Testis (tissue), 3 donors: ENCODE data around the gene DGKB. TPM values are rescaled to one million over a fixed set of nuclear protein-coding genes. Genes with fewer than 3 reads are reported as not detected.

Experiments used
- DNase-seq: peaks from one replicate; pipeline ENCODE4 v3.0.0-alpha.2; 2019
- H3K27ac ChIP-seq, 2 donors: fragments of 200-600 bp; sonication (generic); one replicate each; pipeline ENCODE4 v1.5.1; 2019
- H3K27me3 ChIP-seq: fragments of 200-600 bp; sonication (generic); one replicate; pipeline ENCODE4 v1.5.1; 2019
- H3K36me3 ChIP-seq: fragments of 200-600 bp; sonication (generic); one replicate; pipeline ENCODE4 v1.5.1; 2017; ENCODE audit warnings: low read depth; ENCODE audit errors: missing control alignments
- H3K4me1 ChIP-seq: fragments of 200-600 bp; sonication (generic); one replicate; pipeline ENCODE4 v1.5.1; 2019
- H3K4me3 ChIP-seq, 2 donors: fragments of 200-600 bp; sonication (generic); one replicate each; pipeline ENCODE4 v1.5.1; 2017 to 2019
- H3K9me3 ChIP-seq: fragments of 200-600 bp; sonication (generic); one replicate; pipeline ENCODE4 v1.5.1; 2017
- POLR2A ChIP-seq: fragments of 450-650 bp; IDR thresholded peaks from one replicate; pipeline ENCODE4 v1.6.1; 2017; ENCODE audit warnings: antibody characterized with exemption, mild to moderate bottlenecking, moderate library complexity
- WGBS, 2 donors: methylation state at CpG; one replicate each; pipeline ENCODE4 v1.1.5; 2018; 5-methylcytosine and 5-hydroxymethylcytosine counted together
- intact Hi-C: fragments of 100-400 bp; cut with DNase I; formaldehyde crosslinking; loops from one replicate; pipeline ENCODE4 v1.15.1; 2023; ENCODE audit warnings: low total_unique reads
- polyA plus RNA-seq: library from polyadenylated mRNA; stranded (reverse); fragments of 350-450 nt; fragmentation: Illumina TruSeq; extraction: RNeasy Lipid Tissue Mini Kit (QIAGEN cat#74804); gene quantifications from one replicate; pipeline ENCODE4 v1.2.3, GENCODE V29; 2014; ENCODE audit warnings: low read depth, low replicate concordance; ENCODE audit not compliant: insufficient read depth
- total RNA-seq, 2 donors: library from RNA; depleted of rRNA; stranded (reverse); fragments of >200 nt; gene quantifications; one replicate each; pipeline ENCODE4 v1.2.3, GENCODE V29; 2016
- TF ChIP-seq, protein P1 (sequence below), 3 experiments: fragments of 450-650 bp in 2 of 3; fragments of 200-600 bp in 1 of 3; sonication (generic) in 1 of 3; IDR thresholded peaks; one replicate each; pipeline ENCODE4 v1.5.1; 2016 to 2019; ENCODE audit warnings: antibody characterized with exemption in 3 of 3, mild to moderate bottlenecking in 2 of 3, moderate library complexity in 1 of 3

Gene DGKB
- total and polyA plus RNA-seq, 3 donors from 2014 or later, result 0.17 to 1.1 (median 0.55) TPM

DNA sequence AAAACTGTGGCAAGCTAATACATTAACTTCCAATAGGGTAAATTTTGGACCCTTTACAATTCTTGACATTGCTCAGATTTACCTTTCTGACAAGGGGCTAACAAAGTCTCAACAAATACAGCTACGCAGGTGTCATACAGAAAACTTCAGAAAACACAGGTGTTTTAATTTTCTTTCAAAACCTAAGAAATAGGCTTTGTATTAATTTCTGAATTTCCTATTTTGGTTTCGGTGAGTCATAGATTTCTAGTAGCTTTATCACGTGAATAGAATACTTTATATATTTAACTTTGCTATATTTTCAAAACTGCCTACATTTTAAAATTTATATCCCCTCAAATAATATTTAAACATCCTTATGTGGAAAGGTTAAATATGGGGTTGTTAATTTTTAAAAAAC, 215.3 kb downstream of the DGKB start:
- Histone ChIP-seq H3K36me3 (no peaks in the 10 kb centered on the region), H3K27ac (no peak overlapping the region), H3K4me1 (no peaks in the 10 kb centered on the region), H3K9me3 (no peaks in the 10 kb centered on the region), H3K27me3 (no peaks in the 10 kb centered on the region), H3K4me3 (no peak overlapping the region)
- no peak for TF ChIP-seq POLR2A
- TF ChIP-seq, protein P1, sequence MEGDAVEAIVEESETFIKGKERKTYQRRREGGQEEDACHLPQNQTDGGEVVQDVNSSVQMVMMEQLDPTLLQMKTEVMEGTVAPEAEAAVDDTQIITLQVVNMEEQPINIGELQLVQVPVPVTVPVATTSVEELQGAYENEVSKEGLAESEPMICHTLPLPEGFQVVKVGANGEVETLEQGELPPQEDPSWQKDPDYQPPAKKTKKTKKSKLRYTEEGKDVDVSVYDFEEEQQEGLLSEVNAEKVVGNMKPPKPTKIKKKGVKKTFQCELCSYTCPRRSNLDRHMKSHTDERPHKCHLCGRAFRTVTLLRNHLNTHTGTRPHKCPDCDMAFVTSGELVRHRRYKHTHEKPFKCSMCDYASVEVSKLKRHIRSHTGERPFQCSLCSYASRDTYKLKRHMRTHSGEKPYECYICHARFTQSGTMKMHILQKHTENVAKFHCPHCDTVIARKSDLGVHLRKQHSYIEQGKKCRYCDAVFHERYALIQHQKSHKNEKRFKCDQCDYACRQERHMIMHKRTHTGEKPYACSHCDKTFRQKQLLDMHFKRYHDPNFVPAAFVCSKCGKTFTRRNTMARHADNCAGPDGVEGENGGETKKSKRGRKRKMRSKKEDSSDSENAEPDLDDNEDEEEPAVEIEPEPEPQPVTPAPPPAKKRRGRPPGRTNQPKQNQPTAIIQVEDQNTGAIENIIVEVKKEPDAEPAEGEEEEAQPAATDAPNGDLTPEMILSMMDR (IDR thresholded peaks at IDR 0.05), result no peak
- no peak for DNase-seq
- 84 to 92% methylated on average over 3 of the region's 3 CpGs for WGBS, 2 donors
- intact Hi-C loops, result loop anchor here (10.0 kb wide), 1 partner anchor 1402 kb away; no protein-coding TSS in a partner anchor

DNA sequence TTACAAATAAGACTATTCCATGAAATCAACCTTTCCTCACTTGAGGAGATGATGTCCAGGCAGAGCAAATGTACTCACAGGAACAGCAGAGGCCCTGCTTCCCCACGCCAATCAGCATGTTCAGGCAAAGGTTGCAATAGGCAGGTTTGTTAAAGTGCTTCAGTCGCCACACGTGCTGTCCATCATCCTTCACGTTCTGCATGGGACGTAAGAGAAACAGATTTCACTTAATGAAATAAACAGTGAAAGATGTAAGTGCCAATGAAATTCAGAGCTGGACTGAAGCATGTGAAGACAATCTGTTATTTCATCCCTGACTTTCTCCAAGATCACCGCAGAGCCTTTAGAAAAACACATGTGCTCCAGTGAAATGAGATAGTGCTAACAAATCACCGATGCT, 217.4 kb downstream of the DGKB start:
- no peak overlapping the region for H3K4me3 ChIP-seq
- H3K27ac ChIP-seq, result no peak overlapping the region
- DNase-seq, result no peak
- TF ChIP-seq, protein P1 (IDR thresholded peaks at IDR 0.05), result no peak
- TF ChIP-seq POLR2A, result no peak
- H3K4me1 ChIP-seq, result no peaks in the 10 kb centered on the region
- 62 to 79% methylated on average over 7 of the region's 7 CpGs for WGBS, 2 donors
- intact Hi-C loops, result loop anchor here (10.0 kb wide), 1 partner anchor 1400 kb away; no protein-coding TSS in a partner anchor
- no peaks in the 10 kb centered on the region for H3K36me3 ChIP-seq
- no peaks in the 10 kb centered on the region for H3K9me3 ChIP-seq
- H3K27me3 ChIP-seq, result no peaks in the 10 kb centered on the region

DNA sequence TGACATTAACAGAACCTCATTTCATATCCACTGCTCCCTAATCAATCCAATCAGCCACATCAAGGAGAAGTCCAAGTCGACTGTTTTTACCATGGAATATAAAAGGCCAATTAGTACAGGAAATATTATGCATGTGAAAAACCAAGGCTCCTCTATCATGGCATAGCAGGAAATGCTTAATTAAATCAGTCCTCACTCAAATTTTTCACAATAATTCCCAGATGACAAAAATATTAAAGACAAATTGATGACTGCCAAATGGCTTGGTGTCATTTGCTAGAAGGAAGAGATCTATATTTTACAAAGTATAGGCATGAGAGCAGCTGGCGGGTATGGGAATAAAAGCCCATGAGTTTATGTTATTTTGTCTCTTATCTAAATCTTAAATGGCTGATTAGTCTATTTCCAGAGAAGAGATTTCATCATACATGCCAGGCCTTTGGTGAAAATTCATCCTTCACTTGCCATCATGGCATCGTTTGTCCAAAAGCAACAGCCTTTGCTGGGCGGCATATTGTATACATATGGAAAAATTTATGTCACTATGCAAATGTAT, 219.6 kb downstream of the DGKB start:
- Histone ChIP-seq H3K4me3 (no peak overlapping the region), H3K36me3 (no peaks in the 10 kb centered on the region), H3K27ac (no peak overlapping the region), H3K9me3 (no peaks in the 10 kb centered on the region), H3K4me1 (no peaks in the 10 kb centered on the region), H3K27me3 (no peaks in the 10 kb centered on the region)
- 87 to 89% methylated on average over 4 of the region's 4 CpGs for WGBS, 2 donors
- intact Hi-C loops, result loop anchor here (10.0 kb wide), 1 partner anchor 1398 kb away; no protein-coding TSS in a partner anchor
- DNase-seq, result no peak
- no peak for TF ChIP-seq POLR2A
- TF ChIP-seq, protein P1 (IDR thresholded peaks at IDR 0.05), result no peak

DNA sequence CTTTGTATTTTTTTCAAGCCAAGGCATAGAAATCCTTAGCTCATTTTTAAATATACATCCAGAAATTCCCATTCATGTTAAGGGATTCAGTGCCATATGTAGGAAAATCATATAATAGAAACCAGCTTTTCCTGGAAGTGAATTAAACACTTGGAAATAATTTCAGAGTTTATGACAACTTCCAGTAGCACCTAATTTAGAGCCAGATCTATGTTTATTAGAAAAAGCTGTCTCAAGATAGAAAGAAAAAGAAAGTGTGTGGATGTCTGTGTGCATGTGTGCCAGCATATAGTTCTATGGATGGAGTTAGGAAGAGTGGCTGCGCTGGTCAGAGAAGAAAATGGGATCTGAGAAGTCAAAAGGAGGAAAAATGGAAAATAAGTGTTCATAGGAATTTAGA, 225.7 kb downstream of the DGKB start:
- Histone ChIP-seq H3K27me3 (no peaks in the 10 kb centered on the region), H3K27ac (no peak overlapping the region), H3K4me3 (no peak overlapping the region), H3K4me1 (no peaks in the 10 kb centered on the region), H3K9me3 (no peaks in the 10 kb centered on the region), H3K36me3 (no peaks in the 10 kb centered on the region)
- intact Hi-C loops, result no loop called here
- DNase-seq, result no peak
- WGBS, 2 donors, result 95 to 96% methylated on average over 1 of the region's 1 CpG
- TF ChIP-seq POLR2A, result no peak
- TF ChIP-seq, protein P1 (IDR thresholded peaks at IDR 0.05), result no peak

DNA sequence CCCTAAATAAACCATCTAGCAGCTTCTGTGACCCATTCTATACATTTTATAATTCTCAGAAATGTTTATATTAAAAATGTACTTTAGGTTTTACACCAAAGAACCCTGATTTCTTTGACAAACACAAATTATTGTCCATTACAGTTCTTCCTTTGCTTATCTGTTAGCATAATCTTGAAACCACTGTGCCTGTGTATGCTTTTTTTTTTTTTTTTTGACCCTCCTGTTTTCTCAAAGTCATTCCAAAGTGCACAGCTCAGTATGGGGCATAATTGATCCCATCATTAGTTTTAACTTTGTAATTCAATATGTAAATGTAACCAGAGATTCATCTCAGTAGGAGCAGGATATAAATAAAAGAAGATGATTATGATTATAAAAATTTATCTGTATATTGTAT, 229.3 kb downstream of the DGKB start:
- TF ChIP-seq, protein P1 (IDR thresholded peaks at IDR 0.05), result no peak
- no peak for TF ChIP-seq POLR2A
- Histone ChIP-seq H3K4me3 (no peak overlapping the region), H3K27ac (no peak overlapping the region), H3K9me3 (no peaks in the 10 kb centered on the region), H3K27me3 (no peaks in the 10 kb centered on the region), H3K36me3 (no peaks in the 10 kb centered on the region), H3K4me1 (no peaks in the 10 kb centered on the region)
- intact Hi-C loops, result no loop called here
- DNase-seq, result no peak
